ENCODE measurements around the gene WAPL. TPM values are rescaled to one million over a fixed set of nuclear protein-coding genes. Genes with fewer than 3 reads are reported as not detected.

Gene WAPL
- total and polyA plus RNA-seq, 10 of the 15 experiments (the other 5 are each of a cell fraction or from before 2014, with no cell fraction given), result 15.7 to 45.8 (median 29.0) TPM

DNA sequence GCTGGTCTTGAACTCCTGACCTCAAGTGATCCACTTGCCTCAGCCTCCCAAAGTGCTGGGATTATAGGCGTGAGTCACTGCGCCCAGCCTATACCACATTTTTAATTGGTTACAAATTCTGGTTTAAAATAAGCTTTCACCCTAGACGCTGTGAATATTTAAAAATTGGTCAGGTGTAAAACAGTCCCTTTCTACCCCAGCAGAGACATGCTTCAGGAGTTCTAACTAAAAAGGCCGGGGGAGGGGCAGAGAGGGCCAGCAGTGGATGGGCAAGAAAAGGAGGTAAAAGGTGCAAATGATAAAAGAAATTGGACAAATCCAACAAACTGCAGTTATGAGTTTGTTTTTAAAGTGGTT, 70.0 kb downstream of the WAPL start:
- TF ChIP-seq NR2C1 (IDR thresholded peaks at IDR 0.05) (no peak), TARDBP (IDR thresholded peaks at IDR 0.05; ENCODE audit: borderline replicate concordance) (no peak), MEF2B (IDR thresholded peaks at IDR 0.05; ENCODE audit: partially characterized antibody, poor library complexity, severe bottlenecking) (no peak), SIN3A (IDR thresholded peaks at IDR 0.05; ENCODE audit: low read depth, low read length) (no peak), RUNX3 (IDR thresholded peaks at IDR 0.05; ENCODE audit: low read length) (no peak), SMAD5 (IDR thresholded peaks at IDR 0.05; ENCODE audit: low read depth) (no peak), POLR2A (IDR thresholded peaks at IDR 0.05; ENCODE audit: low read depth, low read length) (no peak), ZNF207 (IDR thresholded peaks at IDR 0.05; ENCODE audit: borderline replicate concordance) (no peak), SREBF2 (IDR thresholded peaks at IDR 0.05; ENCODE audit: low read length) (no peak)
- TF ChIP-seq, protein P1, sequence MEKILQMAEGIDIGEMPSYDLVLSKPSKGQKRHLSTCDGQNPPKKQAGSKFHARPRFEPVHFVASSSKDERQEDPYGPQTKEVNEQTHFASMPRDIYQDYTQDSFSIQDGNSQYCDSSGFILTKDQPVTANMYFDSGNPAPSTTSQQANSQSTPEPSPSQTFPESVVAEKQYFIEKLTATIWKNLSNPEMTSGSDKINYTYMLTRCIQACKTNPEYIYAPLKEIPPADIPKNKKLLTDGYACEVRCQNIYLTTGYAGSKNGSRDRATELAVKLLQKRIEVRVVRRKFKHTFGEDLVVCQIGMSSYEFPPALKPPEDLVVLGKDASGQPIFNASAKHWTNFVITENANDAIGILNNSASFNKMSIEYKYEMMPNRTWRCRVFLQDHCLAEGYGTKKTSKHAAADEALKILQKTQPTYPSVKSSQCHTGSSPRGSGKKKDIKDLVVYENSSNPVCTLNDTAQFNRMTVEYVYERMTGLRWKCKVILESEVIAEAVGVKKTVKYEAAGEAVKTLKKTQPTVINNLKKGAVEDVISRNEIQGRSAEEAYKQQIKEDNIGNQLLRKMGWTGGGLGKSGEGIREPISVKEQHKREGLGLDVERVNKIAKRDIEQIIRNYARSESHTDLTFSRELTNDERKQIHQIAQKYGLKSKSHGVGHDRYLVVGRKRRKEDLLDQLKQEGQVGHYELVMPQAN (conservative IDR thresholded peaks at IDR 0.05), result no peak
- TF ChIP-seq, protein P2, sequence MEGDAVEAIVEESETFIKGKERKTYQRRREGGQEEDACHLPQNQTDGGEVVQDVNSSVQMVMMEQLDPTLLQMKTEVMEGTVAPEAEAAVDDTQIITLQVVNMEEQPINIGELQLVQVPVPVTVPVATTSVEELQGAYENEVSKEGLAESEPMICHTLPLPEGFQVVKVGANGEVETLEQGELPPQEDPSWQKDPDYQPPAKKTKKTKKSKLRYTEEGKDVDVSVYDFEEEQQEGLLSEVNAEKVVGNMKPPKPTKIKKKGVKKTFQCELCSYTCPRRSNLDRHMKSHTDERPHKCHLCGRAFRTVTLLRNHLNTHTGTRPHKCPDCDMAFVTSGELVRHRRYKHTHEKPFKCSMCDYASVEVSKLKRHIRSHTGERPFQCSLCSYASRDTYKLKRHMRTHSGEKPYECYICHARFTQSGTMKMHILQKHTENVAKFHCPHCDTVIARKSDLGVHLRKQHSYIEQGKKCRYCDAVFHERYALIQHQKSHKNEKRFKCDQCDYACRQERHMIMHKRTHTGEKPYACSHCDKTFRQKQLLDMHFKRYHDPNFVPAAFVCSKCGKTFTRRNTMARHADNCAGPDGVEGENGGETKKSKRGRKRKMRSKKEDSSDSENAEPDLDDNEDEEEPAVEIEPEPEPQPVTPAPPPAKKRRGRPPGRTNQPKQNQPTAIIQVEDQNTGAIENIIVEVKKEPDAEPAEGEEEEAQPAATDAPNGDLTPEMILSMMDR (IDR thresholded peaks at IDR 0.05 in 2 of 3, conservative IDR thresholded peaks at IDR 0.05 in 1 of 3; ENCODE audit: control insufficient read depth in 2 of 3, extremely low read depth in 1 of 3, insufficient read depth in 1 of 3, low read depth in 3 of 3, low read length in 3 of 3), result no peak
- TF ChIP-seq, protein P3, sequence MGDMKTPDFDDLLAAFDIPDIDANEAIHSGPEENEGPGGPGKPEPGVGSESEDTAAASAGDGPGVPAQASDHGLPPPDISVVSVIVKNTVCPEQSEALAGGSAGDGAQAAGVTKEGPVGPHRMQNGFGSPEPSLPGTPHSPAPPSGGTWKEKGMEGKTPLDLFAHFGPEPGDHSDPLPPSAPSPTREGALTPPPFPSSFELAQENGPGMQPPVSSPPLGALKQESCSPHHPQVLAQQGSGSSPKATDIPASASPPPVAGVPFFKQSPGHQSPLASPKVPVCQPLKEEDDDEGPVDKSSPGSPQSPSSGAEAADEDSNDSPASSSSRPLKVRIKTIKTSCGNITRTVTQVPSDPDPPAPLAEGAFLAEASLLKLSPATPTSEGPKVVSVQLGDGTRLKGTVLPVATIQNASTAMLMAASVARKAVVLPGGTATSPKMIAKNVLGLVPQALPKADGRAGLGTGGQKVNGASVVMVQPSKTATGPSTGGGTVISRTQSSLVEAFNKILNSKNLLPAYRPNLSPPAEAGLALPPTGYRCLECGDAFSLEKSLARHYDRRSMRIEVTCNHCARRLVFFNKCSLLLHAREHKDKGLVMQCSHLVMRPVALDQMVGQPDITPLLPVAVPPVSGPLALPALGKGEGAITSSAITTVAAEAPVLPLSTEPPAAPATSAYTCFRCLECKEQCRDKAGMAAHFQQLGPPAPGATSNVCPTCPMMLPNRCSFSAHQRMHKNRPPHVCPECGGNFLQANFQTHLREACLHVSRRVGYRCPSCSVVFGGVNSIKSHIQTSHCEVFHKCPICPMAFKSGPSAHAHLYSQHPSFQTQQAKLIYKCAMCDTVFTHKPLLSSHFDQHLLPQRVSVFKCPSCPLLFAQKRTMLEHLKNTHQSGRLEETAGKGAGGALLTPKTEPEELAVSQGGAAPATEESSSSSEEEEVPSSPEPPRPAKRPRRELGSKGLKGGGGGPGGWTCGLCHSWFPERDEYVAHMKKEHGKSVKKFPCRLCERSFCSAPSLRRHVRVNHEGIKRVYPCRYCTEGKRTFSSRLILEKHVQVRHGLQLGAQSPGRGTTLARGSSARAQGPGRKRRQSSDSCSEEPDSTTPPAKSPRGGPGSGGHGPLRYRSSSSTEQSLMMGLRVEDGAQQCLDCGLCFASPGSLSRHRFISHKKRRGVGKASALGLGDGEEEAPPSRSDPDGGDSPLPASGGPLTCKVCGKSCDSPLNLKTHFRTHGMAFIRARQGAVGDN (IDR thresholded peaks at IDR 0.05), result no peak
- TF ChIP-seq, protein P4, sequence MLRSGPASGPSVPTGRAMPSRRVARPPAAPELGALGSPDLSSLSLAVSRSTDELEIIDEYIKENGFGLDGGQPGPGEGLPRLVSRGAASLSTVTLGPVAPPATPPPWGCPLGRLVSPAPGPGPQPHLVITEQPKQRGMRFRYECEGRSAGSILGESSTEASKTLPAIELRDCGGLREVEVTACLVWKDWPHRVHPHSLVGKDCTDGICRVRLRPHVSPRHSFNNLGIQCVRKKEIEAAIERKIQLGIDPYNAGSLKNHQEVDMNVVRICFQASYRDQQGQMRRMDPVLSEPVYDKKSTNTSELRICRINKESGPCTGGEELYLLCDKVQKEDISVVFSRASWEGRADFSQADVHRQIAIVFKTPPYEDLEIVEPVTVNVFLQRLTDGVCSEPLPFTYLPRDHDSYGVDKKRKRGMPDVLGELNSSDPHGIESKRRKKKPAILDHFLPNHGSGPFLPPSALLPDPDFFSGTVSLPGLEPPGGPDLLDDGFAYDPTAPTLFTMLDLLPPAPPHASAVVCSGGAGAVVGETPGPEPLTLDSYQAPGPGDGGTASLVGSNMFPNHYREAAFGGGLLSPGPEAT (IDR thresholded peaks at IDR 0.05; ENCODE audit: low read depth), result no peak
- H3K36me3 ChIP-seq (ENCODE audit: control insufficient read depth in 2 of 2, insufficient read depth in 2 of 2, low read length in 1 of 2), result peaks cover 10 to 31% of the 10 kb centered on the region in 2 experiments
- RAD21 ChIA-PET (ENCODE audit: unreplicated experiment), result interaction anchor here (1.0 to 1.3 kb wide), 3 partner anchors 41 to 53 kb away, joined by 3 read pairs; no protein-coding TSS in a partner anchor
- SMC1A ChIA-PET (ENCODE audit: uncharacterized antibody, unreplicated experiment), result interaction anchor here (1.7 to 2.1 kb wide), 2 partner anchors 41 to 51 kb away, joined by 6 to 7 read pairs; no protein-coding TSS in a partner anchor
- no peak overlapping the region for H3K9ac ChIP-seq (ENCODE audit: control insufficient read depth, insufficient read depth, low read length)
- no TSS peak for BruUV-seq (replicated peaks)
- H3K79me2 ChIP-seq (ENCODE audit: control insufficient read depth, insufficient read depth, low read length), result no peaks in the 10 kb centered on the region
- in situ Hi-C loops (cut with MboI) (no loop called here), intact Hi-C loops (cut with micrococcal nuclease; ENCODE audit: unreplicated experiment) (no loop called here)
- FAIRE-seq (no peak), DNase-seq (ENCODE audit: low read depth, low spot score) (no peak), ATAC-seq (peak; percentile 31; the same call in 2 of the 3 replicates)
- H3K27me3 ChIP-seq (replicated peaks in 1 of 2; ENCODE audit: control insufficient read depth in 2 of 2, insufficient read depth in 2 of 2, low read length in 1 of 2), result no peaks in the 10 kb centered on the region
- H2AFZ ChIP-seq (ENCODE audit: control insufficient read depth, low read depth, low read length), result no peak overlapping the region
- POLR2A ChIA-PET, result interaction anchor here (1.5 kb wide), 1 partner anchor 40 kb away, joined by 3 read pairs; no protein-coding TSS in a partner anchor
- H4K20me1 ChIP-seq (ENCODE audit: control insufficient read depth, insufficient read depth), result no peaks in the 10 kb centered on the region
- 54% methylated on average over 4 of the region's 4 CpGs for WGBS (ENCODE audit: insufficient coverage, insufficient replicate concordance, low lambda C conversion rate, missing lambda C conversion rate)
- H3K4me2 ChIP-seq (ENCODE audit: control insufficient read depth, insufficient read depth), result no peak overlapping the region
- H3K4me1 ChIP-seq (ENCODE audit: control insufficient read depth, insufficient read depth, low read length), result no peaks in the 10 kb centered on the region; the same call in 1 of the 2 replicates
- CTCF ChIA-PET, result interaction anchor here (0.6 to 1.4 kb wide), 2 partner anchors 46 to 61 kb away, joined by 3 to 4 read pairs; no protein-coding TSS in a partner anchor
- no peak overlapping the region for H3K27ac ChIP-seq (ENCODE audit: control insufficient read depth, insufficient read depth)
- H3K4me3 ChIP-seq, result no peak overlapping the region
- H3K9me3 ChIP-seq (replicated peaks; ENCODE audit: control insufficient read depth, insufficient read depth, low read length), result no peaks in the 10 kb centered on the region; the same call in 2 of the 3 replicates
